Activated CD4-positive, alpha-beta T cell treated with anti-CD3 and anti-CD28 coated beads, Interleukin-2, amount 10 ng/mL, durations not matched to agents 7 days and 5 days (primary cell): ENCODE measurements around the gene HMBS. TPM values are rescaled to one million over a fixed set of nuclear protein-coding genes. Genes with fewer than 3 reads are reported as not detected.
"Not testable (repeated sequence)": the region's sequence is repeated elsewhere in the genome, so short reads cannot be mapped to it uniquely, and the experiment has no call there.

Experiments used
- CTCF ChIA-PET: fragments of 350-600 bp; sonication (Branson Sonifier 250); formaldehyde crosslinking; loops from one replicate; lab custom pipeline; 2021; ENCODE audit warnings: antibody characterized with exemption; lab: Charles Lee
- POLR2A ChIA-PET: fragments of 350-600 bp; sonication (Branson Sonifier 250); formaldehyde crosslinking; loops from one replicate; lab custom pipeline; 2021; ENCODE audit warnings: antibody characterized with exemption; lab: Charles Lee
- DNase-seq: peaks from one replicate; pipeline ENCODE4 v3.0.0-alpha.2; 2020
- H3K27ac Mint-ChIP-seq: one replicate; pipeline ENCODE4 v1.8.0; 2021; ENCODE audit warnings: mild to moderate bottlenecking, moderate library complexity, mixed read lengths
- H3K27me3 Mint-ChIP-seq: one replicate; pipeline ENCODE4 v1.8.0; 2021; ENCODE audit warnings: mixed read lengths
- H3K36me3 Mint-ChIP-seq: one replicate; pipeline ENCODE4 v1.8.0; 2021; ENCODE audit warnings: low read depth, mixed read lengths
- H3K4me1 Mint-ChIP-seq: one replicate; pipeline ENCODE4 v1.8.0; 2021; ENCODE audit warnings: mixed read lengths
- H3K4me3 Mint-ChIP-seq: one replicate; pipeline ENCODE4 v1.8.0; 2021; ENCODE audit warnings: mild to moderate bottlenecking, moderate library complexity, mixed read lengths
- H3K9me3 Mint-ChIP-seq: one replicate; pipeline ENCODE4 v1.8.0; 2021; ENCODE audit warnings: mixed read lengths
- total RNA-seq, 2 experiments: library from RNA; stranded (reverse); gene quantifications; one replicate each; pipeline ENCODE4 v1.2.3, GENCODE V29; 2021

HMBS gene
- total RNA-seq, 2 experiments from 2014 or later = 21.6 to 23.2 TPM

GRCh38 chr11:119130662-119131061, 46.0 kb downstream of the HMBS start:
- H3K36me3 Mint-ChIP-seq = peaks cover 44% of the 10 kb centered on the region
- H3K4me1 Mint-ChIP-seq = peaks cover 13% of the 10 kb centered on the region
- POLR2A ChIA-PET = no interaction called here
- no peaks in the 10 kb centered on the region for H3K27me3 Mint-ChIP-seq
- no peak for DNase-seq
- CTCF ChIA-PET = interaction anchor here (1.6 kb wide), 1 partner anchor 19 kb away, joined by 4 read pairs; no protein-coding TSS in a partner anchor
- no peaks in the 10 kb centered on the region for H3K9me3 Mint-ChIP-seq
- H3K4me3 Mint-ChIP-seq = no peak overlapping the region
- H3K27ac Mint-ChIP-seq = no peak overlapping the region

GRCh38 chr11:119134389-119134978, 49.8 kb downstream of the HMBS start:
- Mint-ChIP-seq H3K4me1 (no peaks in the 10 kb centered on the region), H3K27ac (no peak overlapping the region), H3K27me3 (peaks cover 13% of the 10 kb centered on the region), H3K4me3 (no peak overlapping the region), H3K9me3 (no peaks in the 10 kb centered on the region), H3K36me3 (peaks cover 39% of the 10 kb centered on the region)
- DNase-seq = no peak
- ChIA-PET POLR2A (no interaction called here), CTCF (interaction anchor here (1.2 kb wide), 1 partner anchor 28 kb away, joined by 3 read pairs; no protein-coding TSS in a partner anchor)

- H3K36me3 Mint-ChIP-seq, POLR2A ChIA-PET, H3K4me3 Mint-ChIP-seq, H3K9me3 Mint-ChIP-seq, DNase-seq, H3K27ac Mint-ChIP-seq, H3K4me1 Mint-ChIP-seq: not testable (repeated sequence)
- peaks cover 25% of the 10 kb centered on the region for H3K27me3 Mint-ChIP-seq
- CTCF ChIA-PET = interaction anchor here (1.0 to 1.9 kb wide), 3 partner anchors 13 to 56 kb away, joined by 4 to 5 read pairs (median 4); no protein-coding TSS in a partner anchor
Observed at GRCh38 chr11:119139276-119139675, 54.6 kb downstream of the HMBS start.

Other genes starting within 250 kb of the HMBS start
- gene CXCR5, start 201.0 kb upstream of the HMBS start, total RNA-seq = under 1 TPM; 0.50 to 0.52 TPM
- 100 to 1,000 TPM; 103 to 109 TPM for gene BCL9L, start 159.0 kb upstream of the HMBS start, total RNA-seq
- gene UPK2, start 128.6 kb upstream of the HMBS start, total RNA-seq = under 1 TPM in 1 of 2 experiments, not detected in 1; 0.60 TPM
- not detected for gene FOXR1, start 113.1 kb upstream of the HMBS start, total RNA-seq
- gene CENATAC, start 86.7 kb upstream of the HMBS start, total RNA-seq = 10 to 100 TPM; 40.4 to 47.2 TPM
- gene RPS25, start 66.5 kb upstream of the HMBS start, total RNA-seq = 1,000 to 10,000 TPM; 1,054 to 1,196 TPM
- 10 to 100 TPM; 58.5 to 65.4 TPM for gene TRAPPC4, start 66.1 kb upstream of the HMBS start, total RNA-seq
- gene SLC37A4, start 54.0 kb upstream of the HMBS start, total RNA-seq = 10 to 100 TPM; 17.9 to 19.4 TPM
- 100 to 1,000 TPM; 117 to 119 TPM for gene HYOU1, start 27.7 kb upstream of the HMBS start, total RNA-seq
- gene VPS11, start 17.1 kb upstream of the HMBS start, total RNA-seq = 10 to 100 TPM; 39.7 to 40.0 TPM
- gene DPAGT1, start 17.0 kb downstream of the HMBS start, total RNA-seq = 10 to 100 TPM; 48.7 to 60.3 TPM
- 10 to 100 TPM; 28.4 to 30.0 TPM for gene C2CD2L, start 22.5 kb downstream of the HMBS start, total RNA-seq
- 10 to 100 TPM; 47.6 to 48.0 TPM for gene HINFP, start 36.7 kb downstream of the HMBS start, total RNA-seq
- under 1 TPM in 1 of 2 experiments, not detected in 1; 0.15 TPM for gene ABCG4, start 64.2 kb downstream of the HMBS start, total RNA-seq
- 10 to 100 TPM; 24.2 to 28.5 TPM for gene NLRX1, start 83.8 kb downstream of the HMBS start, total RNA-seq
- gene NHERF4, start 100.6 kb downstream of the HMBS start, total RNA-seq = under 1 TPM; 0.57 to 0.58 TPM
- gene CBL, start 121.5 kb downstream of the HMBS start, total RNA-seq = 10 to 100 TPM; 45.1 to 53.9 TPM
- 1 to 10 TPM; 1.0 to 1.4 TPM for gene MCAM, start 232.2 kb downstream of the HMBS start, total RNA-seq
- 10 to 100 TPM; 38.3 to 38.8 TPM for gene RNF26, start 249.6 kb downstream of the HMBS start, total RNA-seq